HepG2 (cell line): ENCODE measurements around the gene LCN2. TPM values are rescaled to one million over a fixed set of nuclear protein-coding genes. Genes with fewer than 3 reads are reported as not detected.

ENCODE experiments used
- CTCF ChIP-seq: sonication (generic); formaldehyde crosslinking; IDR thresholded peaks from 2 replicates; pipeline ENCODE4 v1.5.0; 2020; ENCODE audit warnings: mild to moderate bottlenecking, missing genetic modification reagents, moderate library complexity
- ELF3 ChIP-seq: IDR thresholded peaks from 2 replicates; pipeline ENCODE4 v1.6.1; 2016; ENCODE audit warnings: missing genetic modification reagents, missing compliant biosample characterization
- MNT ChIP-seq: fragments of 450-650 bp; IDR thresholded peaks from 2 replicates; pipeline ENCODE4 v1.6.1; 2016
- NR2C2 ChIP-seq: sonication (generic); formaldehyde crosslinking; IDR thresholded peaks from 2 replicates; pipeline ENCODE4 v1.4.0; 2020; ENCODE audit warnings: missing genetic modification reagents, mild to moderate bottlenecking, moderate library complexity, borderline replicate concordance
- SSRP1 ChIP-seq: IDR thresholded peaks from 2 replicates; pipeline ENCODE4 v1.6.1; 2016; ENCODE audit warnings: control low read depth
- YEATS2 ChIP-seq: sonication (generic); formaldehyde crosslinking; IDR thresholded peaks from 2 replicates; pipeline ENCODE4 v1.4.0; 2020; ENCODE audit warnings: missing genetic modification reagents, borderline replicate concordance
- ZBTB20 ChIP-seq: sonication (generic); formaldehyde crosslinking; IDR thresholded peaks from 2 replicates; pipeline ENCODE4 v1.8.1; 2023; ENCODE audit warnings: missing genetic modification reagents, low read depth, mild to moderate bottlenecking, borderline replicate concordance
- ZFY ChIP-seq: sonication (generic); formaldehyde crosslinking; IDR thresholded peaks from 2 replicates; pipeline ENCODE4 v1.4.0; 2020; ENCODE audit warnings: missing genetic modification reagents
- ZIK1 ChIP-seq: sonication (generic); formaldehyde crosslinking; IDR thresholded peaks from 2 replicates; pipeline ENCODE4 v1.5.0; 2020; ENCODE audit warnings: mild to moderate bottlenecking, low read depth, missing genetic modification reagents, borderline replicate concordance
- ZNF362 ChIP-seq: sonication (generic); formaldehyde crosslinking; IDR thresholded peaks from 2 replicates; pipeline ENCODE4 v1.4.0; 2020; ENCODE audit warnings: missing genetic modification reagents, mild to moderate bottlenecking, borderline replicate concordance
- ZNF414 ChIP-seq: sonication (generic); formaldehyde crosslinking; IDR thresholded peaks from 2 replicates; pipeline ENCODE4 v1.5.0; 2020; ENCODE audit warnings: missing genetic modification reagents
- ZNF564 ChIP-seq: sonication (generic); formaldehyde crosslinking; IDR thresholded peaks from 2 replicates; pipeline ENCODE4 v1.8.1; 2023; ENCODE audit warnings: mild to moderate bottlenecking, missing genetic modification reagents
- ZNF609 ChIP-seq: sonication (generic); formaldehyde crosslinking; IDR thresholded peaks from 2 replicates; pipeline ENCODE4 v1.4.0; 2020; ENCODE audit warnings: mild to moderate bottlenecking, missing genetic modification reagents, borderline replicate concordance
- ZNF776 ChIP-seq: sonication (generic); formaldehyde crosslinking; IDR thresholded peaks from 2 replicates; pipeline ENCODE4 v1.4.0; 2020; ENCODE audit warnings: mild to moderate bottlenecking, missing genetic modification reagents
- ZNF891 ChIP-seq: sonication (generic); formaldehyde crosslinking; IDR thresholded peaks from 2 replicates; pipeline ENCODE4 v1.5.0; 2020; ENCODE audit warnings: mild to moderate bottlenecking, missing genetic modification reagents
- polyA plus RNA-seq, 8 experiments: library from polyadenylated mRNA; depleted of rRNA in 3 of 8; stranded (reverse) in 7 of 8; unstranded in 1 of 8; fragments of >200 nt; fragmentation: Illumina TruSeq in 4 of 8; extraction: Trizol in 4 of 8; gene quantifications; 2 replicates each; pipeline versions ENCODE4 v1.2.1 to v1.2.3, GENCODE V29; 2011 to 2016; ENCODE audit warnings: low read depth in 4 of 8, missing spikeins in 1 of 8, mixed read lengths in 1 of 8; ENCODE audit not compliant: insufficient read depth in 1 of 8
- total RNA-seq, 5 experiments: library from RNA; depleted of rRNA; stranded (reverse); fragments of >200 nt; fragmentation: Illumina TruSeq; extraction: Trizol; gene quantifications; 2 replicates each; pipeline ENCODE4 v1.2.3, GENCODE V29; 2016; ENCODE audit warnings: low read depth in 1 of 5

Gene LCN2
- total and polyA plus RNA-seq, 2 of the 13 experiments (the other 11 are each of a cell fraction or from before 2014, with no cell fraction given): 0.38 to 1.4 TPM

- TF ChIP-seq ZNF609: peak; percentile 80; the same call in 1 of the 2 replicates
- TF ChIP-seq NR2C2: peak; percentile 47
- peak; percentile 55 for TF ChIP-seq ZFY (CRISPR knock-in tag)
- peak; percentile 41; the same call in 1 of the 2 replicates for TF ChIP-seq CTCF (CRISPR knock-in tag)
- TF ChIP-seq ZNF362 (CRISPR knock-in tag): peak; percentile 62
- TF ChIP-seq ZNF776: no peak
- TF ChIP-seq YEATS2 (CRISPR knock-in tag): 0 out of 2 replicates have a peak, but pooled peaks have one; percentile 41
- TF ChIP-seq ELF3 (CRISPR knock-in tag): peak; percentile 85
- TF ChIP-seq ZNF891 (CRISPR knock-in tag): peak; percentile 72
- TF ChIP-seq ZIK1 (CRISPR knock-in tag): 0 out of 2 replicates have a peak, but pooled peaks have one; percentile 56
- TF ChIP-seq ZNF564 (CRISPR knock-in tag): peak; percentile 62; the same call in 1 of the 2 replicates
- peak; percentile 19; the same call in 1 of the 2 replicates for TF ChIP-seq ZNF414 (CRISPR knock-in tag)
- TF ChIP-seq MNT: no peak
- TF ChIP-seq SSRP1: peak; percentile 73; the same call in 1 of the 2 replicates
- TF ChIP-seq ZBTB20: 0 out of 2 replicates have a peak, but pooled peaks have one; percentile 23
These were observed 45.1 kb upstream of the LCN2 start (continued) for GRCh38 chr9:128104171-128104618.
